CD14-positive monocyte (primary cell): Measurements from ENCODE around the gene BAZ1A. TPM values are rescaled to one million over a fixed set of nuclear protein-coding genes. Genes with fewer than 3 reads are reported as not detected.

Source experiments
- DNase-seq, 3 donors: peaks; one replicate each; pipeline ENCODE4 v3.0.0-alpha.2; 2011 to 2022
- H2AFZ ChIP-seq: 2 replicates; pipeline ENCODE4 v1.6.0; 2012; ENCODE audit warnings: mild to moderate bottlenecking, low read depth, low read length, inconsistent platforms; ENCODE audit not compliant: insufficient read depth, poor library complexity, severe bottlenecking
- H3K27ac ChIP-seq, 2 donors: 1 replicate in 1 of 2; 2 replicates in 1 of 2; pipeline ENCODE4 v1.5.1; 2012 to 2013; ENCODE audit warnings: low read length in 2 of 2, control low read depth in 1 of 2, inconsistent platforms in 1 of 2, low read depth in 1 of 2, mild to moderate bottlenecking in 1 of 2
- H3K27me3 ChIP-seq, 2 donors: one replicate each; pipeline versions ENCODE4 v1.6.0 to v1.6.1; 2011 to 2013; ENCODE audit warnings: low read length in 2 of 2; ENCODE audit not compliant: control insufficient read depth in 2 of 2, insufficient read depth in 2 of 2
- H3K36me3 ChIP-seq, 2 donors: replicated peaks in 1 of 2; 1 replicate in 1 of 2; 2 replicates in 1 of 2; pipeline versions ENCODE4 v1.5.1 to v1.6.1; 2012 to 2013; ENCODE audit warnings: low read length in 2 of 2, control low read depth in 1 of 2, inconsistent platforms in 1 of 2, mild to moderate bottlenecking in 1 of 2; ENCODE audit not compliant: insufficient read depth in 2 of 2, control insufficient read depth in 1 of 2
- H3K4me1 ChIP-seq, 2 donors: 1 replicate in 1 of 2; 2 replicates in 1 of 2; pipeline versions ENCODE4 v1.5.1 to v1.6.1; 2012 to 2013; ENCODE audit warnings: low read length in 2 of 2, control low read depth in 1 of 2, inconsistent platforms in 1 of 2, mild to moderate bottlenecking in 1 of 2, moderate library complexity in 1 of 2; ENCODE audit not compliant: insufficient read depth in 2 of 2, control insufficient read depth in 1 of 2
- H3K4me2 ChIP-seq: replicated peaks from 2 replicates; pipeline ENCODE3; 2012; ENCODE audit warnings: low read length, moderate library complexity, mild to moderate bottlenecking; ENCODE audit not compliant: poor library complexity, severe bottlenecking; ENCODE audit errors: extremely low read depth
- H3K4me3 ChIP-seq, 3 experiments: fragments of 200-600 bp in 1 of 3; sonication (generic) in 1 of 3; replicated peaks in 1 of 3; 1 replicate in 2 of 3; 2 replicates in 1 of 3; pipeline ENCODE4 v1.5.1; 2011 to 2013; ENCODE audit warnings: low read length in 3 of 3, mild to moderate bottlenecking in 3 of 3, control low read depth in 2 of 3, low read depth in 2 of 3, inconsistent platforms in 1 of 3, moderate library complexity in 1 of 3
- H3K79me2 ChIP-seq: 2 replicates; pipeline ENCODE4 v1.6.0; 2012; ENCODE audit warnings: mild to moderate bottlenecking, control low read depth, inconsistent platforms, low read length, moderate library complexity; ENCODE audit not compliant: insufficient read depth
- H3K9ac ChIP-seq: 2 replicates; pipeline ENCODE4 v1.6.0; 2017; ENCODE audit warnings: low read length, mild to moderate bottlenecking; ENCODE audit not compliant: insufficient read depth, poor library complexity, severe bottlenecking
- H3K9me3 ChIP-seq, 2 donors: replicated peaks in 1 of 2; 1 replicate in 1 of 2; 2 replicates in 1 of 2; pipeline versions ENCODE4 v1.5.1 to v1.6.1; 2012 to 2013; ENCODE audit warnings: low read length in 2 of 2, control low read depth in 1 of 2; ENCODE audit not compliant: control insufficient read depth in 1 of 2, insufficient read depth in 1 of 2
- H4K20me1 ChIP-seq: 2 replicates; pipeline ENCODE4 v1.6.0; 2012; ENCODE audit warnings: mild to moderate bottlenecking, low read length, control low read depth, moderate library complexity; ENCODE audit not compliant: insufficient read depth
- H3K27ac Mint-ChIP-seq, 7 donors: one replicate each; pipeline ENCODE4 v1.8.0; 2020; ENCODE audit warnings: mild to moderate bottlenecking in 7 of 7, mixed read lengths in 7 of 7, moderate library complexity in 6 of 7, inconsistent platforms in 2 of 7
- H3K27me3 Mint-ChIP-seq, 3 donors: one replicate each; pipeline ENCODE4 v1.8.0; 2021 to 2022; ENCODE audit warnings: low read depth in 3 of 3, mild to moderate bottlenecking in 3 of 3, mixed read lengths in 3 of 3, moderate library complexity in 3 of 3, inconsistent platforms in 1 of 3
- H3K36me3 Mint-ChIP-seq, 2 donors: one replicate each; pipeline ENCODE4 v1.8.0; 2020; ENCODE audit warnings: mixed read lengths in 2 of 2, inconsistent platforms in 1 of 2, mild to moderate bottlenecking in 1 of 2
- H3K4me1 Mint-ChIP-seq: one replicate; pipeline ENCODE4 v1.8.0; 2020; ENCODE audit warnings: mild to moderate bottlenecking, mixed read lengths
- H3K4me3 Mint-ChIP-seq, 2 donors: one replicate each; pipeline ENCODE4 v1.8.0; 2020; ENCODE audit warnings: mild to moderate bottlenecking in 2 of 2, mixed read lengths in 2 of 2, moderate library complexity in 1 of 2
- H3K9me3 Mint-ChIP-seq, 7 donors: one replicate each; pipeline ENCODE4 v1.8.0; 2020 to 2022; ENCODE audit warnings: mixed read lengths in 7 of 7, mild to moderate bottlenecking in 6 of 7, moderate library complexity in 6 of 7, inconsistent platforms in 2 of 7
- CTCF ChIP-seq: fragments of 200-600 bp; IDR thresholded peaks from one replicate; pipeline ENCODE4 v1.8.0; 2022; ENCODE audit warnings: antibody characterized with exemption, mild to moderate bottlenecking
- WGBS: methylation state at CpG from one replicate; pipeline ENCODE4 v1.1.5; 2013; ENCODE audit warnings: missing lambda C conversion rate; ENCODE audit not compliant: insufficient coverage; 5-methylcytosine and 5-hydroxymethylcytosine counted together
- intact Hi-C, 2 donors: fragments of 100-400 bp; cut with micrococcal nuclease; formaldehyde crosslinking; loops; one replicate each; pipeline versions ENCODE4 v1.15.0 to v1.15.1; 2023
- polyA plus RNA-seq, 3 donors: library from polyadenylated mRNA; depleted of rRNA in 1 of 3; unstranded in 2 of 3; stranded (reverse) in 1 of 3; fragments of 300-500 nt in 2 of 3; fragments of >200 nt in 1 of 3; fragmentation: Illumina TruSeq in 2 of 3; gene quantifications; 1 replicate in 2 of 3; 2 replicates in 1 of 3; pipeline ENCODE4 v1.2.3, GENCODE V29; 2012 to 2021

BAZ1A gene
- polyA plus RNA-seq, 3 donors = 7.3 to 25.5 (median 12.7) TPM

GRCh38 chr14:34797747-34798583 lies 77.2 kb downstream of the BAZ1A start:
- H3K27ac Mint-ChIP-seq = peak overlapping the region in 4 of 7 donors; percentile 23 to 43 (median 36)
- Histone ChIP-seq H3K79me2 (peaks cover 22% of the 10 kb centered on the region), H3K27me3 (no peaks in the 10 kb centered on the region), H3K4me1 (peaks cover 0 to 2% of the 10 kb centered on the region in 2 donors), H3K9me3 (no peaks in the 10 kb centered on the region), H3K4me3 (no peak overlapping the region), H4K20me1 (peaks cover 28% of the 10 kb centered on the region), H3K4me2 (no peak overlapping the region), H3K9ac (no peak overlapping the region), H2AFZ (no peak overlapping the region), H3K27ac (no peak overlapping the region), H3K36me3 (peaks cover 81 to 98% of the 10 kb centered on the region in 2 donors)
- no peak for TF ChIP-seq CTCF
- no peak for DNase-seq
- no peaks in the 10 kb centered on the region for H3K27me3 Mint-ChIP-seq
- intact Hi-C loops = no loop called here
- H3K4me1 Mint-ChIP-seq = peaks cover under 1% of the 10 kb centered on the region
- H3K4me3 Mint-ChIP-seq = no peak overlapping the region
- H3K9me3 Mint-ChIP-seq = peaks cover 0 to 4% (median 0%) of the 10 kb centered on the region in 7 donors
- H3K36me3 Mint-ChIP-seq = peaks cover 65 to 95% of the 10 kb centered on the region in 2 donors
- 98% methylated on average over 20 of the region's 24 CpGs for WGBS

- Mint-ChIP-seq H3K4me3 (no peak overlapping the region), H3K4me1 (peaks cover 5% of the 10 kb centered on the region), H3K27ac (peak overlapping the region in 2 of 7 donors; percentile 13 to 26), H3K9me3 (peaks cover 0 to 4% (median 0%) of the 10 kb centered on the region in 7 donors), H3K36me3 (peaks cover 55 to 90% of the 10 kb centered on the region in 2 donors), H3K27me3 (no peaks in the 10 kb centered on the region)
- TF ChIP-seq CTCF = no peak
- H3K36me3 ChIP-seq = peaks cover 77 to 98% of the 10 kb centered on the region in 2 donors
- no peak for DNase-seq
- no peak overlapping the region for H3K27ac ChIP-seq
- H3K27me3 ChIP-seq = no peaks in the 10 kb centered on the region
- peaks cover 2 to 7% of the 10 kb centered on the region in 2 donors for H3K4me1 ChIP-seq
- WGBS = no CpG with 5 or more reads among the region's 1 CpG
- H3K9me3 ChIP-seq = no peaks in the 10 kb centered on the region
- no peak overlapping the region for H3K4me3 ChIP-seq
- peaks cover 31% of the 10 kb centered on the region for H4K20me1 ChIP-seq
- intact Hi-C loops = no loop called here
- no peak overlapping the region for H3K9ac ChIP-seq
- no peak overlapping the region for H3K4me2 ChIP-seq
- peaks cover 22% of the 10 kb centered on the region for H3K79me2 ChIP-seq
- H2AFZ ChIP-seq = no peak overlapping the region
Observed at GRCh38 chr14:34796902-34797301, 78.3 kb downstream of the BAZ1A start.
